ENCODE measurements around the gene UGT2A1. TPM values are rescaled to one million over a fixed set of nuclear protein-coding genes. Genes with fewer than 3 reads are reported as not detected.

Gene UGT2A1
- total RNA-seq, 2 experiments from 2014 or later, result not detected

DNA sequence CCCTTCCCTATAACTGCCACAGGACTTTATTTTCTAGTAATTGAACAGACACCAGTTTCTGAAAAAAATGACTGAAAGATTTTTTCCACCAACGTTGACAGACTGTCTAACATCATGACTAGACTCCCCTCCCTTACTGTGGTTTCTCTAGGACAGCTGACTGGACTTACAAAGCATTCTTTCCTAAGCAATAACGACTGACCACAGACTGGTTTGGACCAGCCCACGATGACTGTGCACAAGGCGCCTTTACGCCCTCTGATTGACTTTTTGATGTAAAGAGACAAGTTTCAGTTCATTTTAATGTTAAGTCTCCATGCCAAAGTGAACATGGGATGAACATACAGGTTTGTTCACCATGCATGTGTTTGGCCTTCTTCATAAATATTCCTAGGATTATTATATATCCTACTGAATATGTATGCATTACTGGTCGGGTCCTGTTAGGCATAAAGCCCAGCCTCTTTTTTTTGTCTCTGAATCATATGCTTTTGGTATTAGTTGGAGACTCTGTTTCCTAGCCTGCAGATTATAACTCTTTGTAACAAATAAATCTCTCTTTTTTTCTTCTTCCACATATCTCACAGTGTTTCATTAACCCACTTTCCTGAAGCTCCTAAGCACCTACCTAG, 106.8 kb downstream of the UGT2A1 start:
- Histone ChIP-seq H4K20me1 (ENCODE audit: insufficient read depth, low read length) (no peaks in the 10 kb centered on the region), H3K9me3 (ENCODE audit: low read length) (no peaks in the 10 kb centered on the region), H2AFZ (ENCODE audit: low read length) (no peak overlapping the region), H3K9me2 (ENCODE audit: insufficient read depth, low read length) (no peaks in the 10 kb centered on the region), H3K4me3 (ENCODE audit: low read depth, low read length, poor library complexity, severe bottlenecking) (no peak overlapping the region), H3K27ac (ENCODE audit: low read depth, low read length, poor library complexity, severe bottlenecking) (no peak overlapping the region), H3K79me2 (ENCODE audit: insufficient read depth, low read depth, low read length) (no peaks in the 10 kb centered on the region), H3K4me2 (ENCODE audit: low read length) (no peak overlapping the region), H3K36me3 (ENCODE audit: insufficient read depth, low read length) (no peaks in the 10 kb centered on the region), H3K4me1 (ENCODE audit: insufficient read depth, low read length, poor library complexity, severe bottlenecking) (no peaks in the 10 kb centered on the region)
- intact Hi-C loops (cut with micrococcal nuclease; ENCODE audit: unreplicated experiment), result no loop called here
- POLR2A ChIA-PET, result interaction anchor here (0.6 kb wide), 1 partner anchor 33 kb away, joined by 3 read pairs; no protein-coding TSS in a partner anchor
- no TSS peak for BruUV-seq (replicated peaks)
- CTCF ChIA-PET (ENCODE audit: unreplicated experiment), result no interaction called here
- TF ChIP-seq, protein P1, sequence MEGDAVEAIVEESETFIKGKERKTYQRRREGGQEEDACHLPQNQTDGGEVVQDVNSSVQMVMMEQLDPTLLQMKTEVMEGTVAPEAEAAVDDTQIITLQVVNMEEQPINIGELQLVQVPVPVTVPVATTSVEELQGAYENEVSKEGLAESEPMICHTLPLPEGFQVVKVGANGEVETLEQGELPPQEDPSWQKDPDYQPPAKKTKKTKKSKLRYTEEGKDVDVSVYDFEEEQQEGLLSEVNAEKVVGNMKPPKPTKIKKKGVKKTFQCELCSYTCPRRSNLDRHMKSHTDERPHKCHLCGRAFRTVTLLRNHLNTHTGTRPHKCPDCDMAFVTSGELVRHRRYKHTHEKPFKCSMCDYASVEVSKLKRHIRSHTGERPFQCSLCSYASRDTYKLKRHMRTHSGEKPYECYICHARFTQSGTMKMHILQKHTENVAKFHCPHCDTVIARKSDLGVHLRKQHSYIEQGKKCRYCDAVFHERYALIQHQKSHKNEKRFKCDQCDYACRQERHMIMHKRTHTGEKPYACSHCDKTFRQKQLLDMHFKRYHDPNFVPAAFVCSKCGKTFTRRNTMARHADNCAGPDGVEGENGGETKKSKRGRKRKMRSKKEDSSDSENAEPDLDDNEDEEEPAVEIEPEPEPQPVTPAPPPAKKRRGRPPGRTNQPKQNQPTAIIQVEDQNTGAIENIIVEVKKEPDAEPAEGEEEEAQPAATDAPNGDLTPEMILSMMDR (conservative IDR thresholded peaks at IDR 0.05; ENCODE audit: low read length), result no peak
- TF ChIP-seq EZH2phosphoT487 (IDR thresholded peaks at IDR 0.05; ENCODE audit: borderline replicate concordance, low read depth, low read length), result no peak
- DNase-seq (ENCODE audit: low spot score), result no peak

Small RNAs within 50 kb of the gene (small RNA-seq; reads per million reads assigned to genes)
- not detected for gene UGT2A2

Other genes starting within 250 kb of the UGT2A1 start
- not detected in 2 replicates for gene UGT2B4, start 157.3 kb downstream of the UGT2A1 start, total RNA-seq (2014; rRNA removed; shearing (Covaris generic))
- not detected in 2 replicates for gene UGT2B4, start 157.3 kb downstream of the UGT2A1 start, total RNA-seq (2022)
- not detected in 2 replicates for gene UGT2A2, start 13.6 kb downstream of the UGT2A1 start, total RNA-seq (2014; rRNA removed; shearing (Covaris generic))
- not detected in 2 replicates for gene UGT2A2, start 13.6 kb downstream of the UGT2A1 start, total RNA-seq (2022)
- gene SULT1B1, start 107.4 kb upstream of the UGT2A1 start, total RNA-seq (2014; rRNA removed; shearing (Covaris generic)), result not detected in 2 replicates
- gene SULT1B1, start 107.4 kb upstream of the UGT2A1 start, total RNA-seq (2022), result 0.08 TPM in 1 of 2 replicates, not detected in the other
- gene SULT1E1, start 206.9 kb upstream of the UGT2A1 start, total RNA-seq (2014; rRNA removed; shearing (Covaris generic)), result not detected in 2 replicates
- gene SULT1E1, start 206.9 kb upstream of the UGT2A1 start, total RNA-seq (2022), result not detected in 2 replicates

All from OCI-LY7 (cell line).